GM23338 (cell line): ENCODE data around the gene ERBB4. TPM values are rescaled to one million over a fixed set of nuclear protein-coding genes. Genes with fewer than 3 reads are reported as not detected.

Experiments used
- ATAC-seq: fragments of 200-7000 bp; cut with Tn5 transposase; 3 replicates; pipeline ENCODE4 v1.9.1; 2020
- DNase-seq: peaks from one replicate; pipeline ENCODE4 v3.0.0-alpha.2; 2015; ENCODE audit warnings: low spot score
- H2AFZ ChIP-seq: fragments of 200-600 bp; sonication (generic); 2 replicates; pipeline ENCODE4 v1.8.0; 2016; ENCODE audit warnings: antibody characterized with exemption, mild to moderate bottlenecking, moderate library complexity
- H3F3A ChIP-seq: fragments of 200-600 bp; sonication (generic); replicated peaks from 2 replicates; pipeline ENCODE4 v1.8.0; 2017; ENCODE audit warnings: antibody characterized with exemption, mixed run types, low read depth
- H3K27ac ChIP-seq: fragments of 200-600 bp; sonication (generic); 2 replicates; pipeline ENCODE4 v1.6.1; 2016; ENCODE audit warnings: low read depth
- H3K27me3 ChIP-seq: fragments of 200-600 bp; sonication (generic); 2 replicates; pipeline ENCODE4 v1.8.0; 2016; ENCODE audit warnings: mild to moderate bottlenecking, mixed run types, moderate library complexity; ENCODE audit not compliant: insufficient read depth
- H3K36me3 ChIP-seq: fragments of 200-600 bp; sonication (generic); 2 replicates; pipeline ENCODE4 v1.8.0; 2016; ENCODE audit warnings: mild to moderate bottlenecking; ENCODE audit not compliant: insufficient read depth
- H3K4me1 ChIP-seq: fragments of 200-600 bp; sonication (generic); 2 replicates; pipeline ENCODE4 v1.8.0; 2016; ENCODE audit warnings: mild to moderate bottlenecking, moderate library complexity; ENCODE audit not compliant: insufficient read depth
- H3K4me2 ChIP-seq: fragments of 200-600 bp; sonication (generic); 2 replicates; pipeline ENCODE4 v1.7.1; 2017; ENCODE audit warnings: mixed run types
- H3K4me3 ChIP-seq: fragments of 200-600 bp; sonication (generic); 2 replicates; pipeline ENCODE4 v1.6.1; 2016; ENCODE audit warnings: mixed run types
- H3K79me2 ChIP-seq: fragments of 200-600 bp; sonication (generic); replicated peaks from 2 replicates; pipeline ENCODE4 v1.8.0; 2017; ENCODE audit warnings: mild to moderate bottlenecking; ENCODE audit not compliant: insufficient read depth
- H3K9me2 ChIP-seq: fragments of 200-600 bp; sonication (generic); 2 replicates; pipeline ENCODE4 v1.8.0; 2017; ENCODE audit not compliant: insufficient read depth
- H4K20me1 ChIP-seq: fragments of 200-600 bp; sonication (generic); replicated peaks from 2 replicates; pipeline ENCODE4 v1.8.0; 2017; ENCODE audit warnings: mild to moderate bottlenecking; ENCODE audit not compliant: insufficient read depth
- H3K27ac Mint-ChIP-seq: 2 replicates; pipeline ENCODE4 v1.8.0; 2020; ENCODE audit warnings: inconsistent platforms, mild to moderate bottlenecking, moderate library complexity, mixed read lengths
- H3K27me3 Mint-ChIP-seq: 3 replicates; pipeline ENCODE4 v1.8.0; 2022; ENCODE audit warnings: low read depth, mild to moderate bottlenecking, moderate library complexity, mixed read lengths, inconsistent platforms; ENCODE audit not compliant: insufficient read depth, poor library complexity
- H3K36me3 Mint-ChIP-seq: 3 replicates; pipeline ENCODE4 v1.8.0; 2021; ENCODE audit warnings: low read depth, mild to moderate bottlenecking, inconsistent platforms, moderate library complexity, mixed read lengths
- H3K4me1 Mint-ChIP-seq: 3 replicates; pipeline ENCODE4 v1.8.0; 2020; ENCODE audit warnings: mild to moderate bottlenecking, inconsistent platforms, mixed read lengths
- H3K4me3 Mint-ChIP-seq: 3 replicates; pipeline ENCODE4 v1.8.0; 2021; ENCODE audit warnings: moderate library complexity, mild to moderate bottlenecking, inconsistent platforms, mixed read lengths
- H3K9me3 Mint-ChIP-seq: 3 replicates; pipeline ENCODE4 v1.8.0; 2020; ENCODE audit warnings: moderate library complexity, mild to moderate bottlenecking, inconsistent platforms, mixed read lengths
- CREB1 ChIP-seq: fragments of 250-450 bp; sonication (Bioruptor Pico); IDR thresholded peaks from 2 replicates; pipeline ENCODE4 v1.5.0; 2020; ENCODE audit warnings: low read depth, mild to moderate bottlenecking, moderate library complexity
- ETS1 ChIP-seq: IDR thresholded peaks from 2 replicates; pipeline ENCODE4 v1.6.1; 2016; ENCODE audit warnings: antibody characterized with exemption
- EZH2 ChIP-seq: fragments of 200-600 bp; sonication (generic); IDR thresholded peaks from one replicate; pipeline ENCODE4 v1.8.0; 2017; ENCODE audit warnings: antibody characterized with exemption, mild to moderate bottlenecking, low read depth; ENCODE audit not compliant: unreplicated experiment
- EZH2phosphoT487 ChIP-seq: fragments of 200-600 bp; sonication (generic); IDR thresholded peaks from one replicate; pipeline ENCODE4 v1.8.1; 2018; ENCODE audit warnings: antibody characterized with exemption; ENCODE audit not compliant: unreplicated experiment
- JUNB ChIP-seq: IDR thresholded peaks from one replicate; pipeline ENCODE4 v1.6.1; 2016; ENCODE audit warnings: antibody characterized with exemption; ENCODE audit not compliant: unreplicated experiment
- NANOG ChIP-seq: IDR thresholded peaks from 2 replicates; pipeline ENCODE4 v1.6.1; 2016; ENCODE audit warnings: antibody characterized with exemption, borderline replicate concordance
- POLR2AphosphoS5 ChIP-seq: IDR thresholded peaks from 2 replicates; pipeline ENCODE4 v1.6.1; 2016; ENCODE audit warnings: antibody characterized with exemption, low read depth
- ZNF114 ChIP-seq: fragments of 250-450 bp; sonication (Bioruptor Pico); IDR thresholded peaks from 2 replicates; pipeline ENCODE4 v1.5.0; 2020; ENCODE audit warnings: mild to moderate bottlenecking, moderate library complexity
- ZNF331 ChIP-seq: fragments of 250-450 bp; sonication (Bioruptor Pico); IDR thresholded peaks from 2 replicates; pipeline ENCODE4 v1.5.0; 2020; ENCODE audit warnings: low read depth, mild to moderate bottlenecking, moderate library complexity
- ZNF462 ChIP-seq: fragments of 250-450 bp; sonication (Bioruptor Pico); IDR thresholded peaks from 2 replicates; pipeline ENCODE4 v1.5.0; 2020; ENCODE audit warnings: mild to moderate bottlenecking, moderate library complexity
- polyA plus RNA-seq: library from polyadenylated mRNA; unstranded; fragments of >200 nt; fragmentation: Nextera tagmentation; extraction: Ambion mirVana; gene quantifications from 2 replicates; pipeline ENCODE4 v1.2.1, GENCODE V29; 2016
- total RNA-seq: library from RNA; depleted of rRNA; stranded (reverse); fragments of >200 nt; shearing (Covaris generic); gene quantifications from 2 replicates; pipeline ENCODE4 v1.2.3, GENCODE V29; 2014
- TF ChIP-seq, protein P1 (sequence below), 2 experiments: fragments of 200-600 bp in 1 of 2; sonication (generic) in 1 of 2; conservative IDR thresholded peaks; 2 replicates each; pipeline versions ENCODE4 v1.5.1 to v1.6.1; 2016 to 2017; ENCODE audit warnings: antibody characterized with exemption in 2 of 2, low read depth in 2 of 2, mild to moderate bottlenecking in 2 of 2, moderate library complexity in 1 of 2
- TF ChIP-seq, protein P2 (sequence below): IDR thresholded peaks from one replicate; pipeline ENCODE4 v1.6.1; 2018; ENCODE audit warnings: antibody characterized with exemption; ENCODE audit not compliant: unreplicated experiment

The ERBB4 gene
- total and polyA plus RNA-seq, 2 experiments from 2014 or later: 0.73 to 1.1 TPM

- TF ChIP-seq ZNF331 (CRISPR knock-in tag) (no peak), CREB1 (CRISPR knock-in tag) (no peak), JUNB (no peak), EZH2phosphoT487 (no peak), ETS1 (no peak), ZNF462 (CRISPR knock-in tag) (no peak), NANOG (no peak), EZH2 (no peak), POLR2AphosphoS5 (no peak), ZNF114 (CRISPR knock-in tag) (no peak)
- TF ChIP-seq, protein P1, sequence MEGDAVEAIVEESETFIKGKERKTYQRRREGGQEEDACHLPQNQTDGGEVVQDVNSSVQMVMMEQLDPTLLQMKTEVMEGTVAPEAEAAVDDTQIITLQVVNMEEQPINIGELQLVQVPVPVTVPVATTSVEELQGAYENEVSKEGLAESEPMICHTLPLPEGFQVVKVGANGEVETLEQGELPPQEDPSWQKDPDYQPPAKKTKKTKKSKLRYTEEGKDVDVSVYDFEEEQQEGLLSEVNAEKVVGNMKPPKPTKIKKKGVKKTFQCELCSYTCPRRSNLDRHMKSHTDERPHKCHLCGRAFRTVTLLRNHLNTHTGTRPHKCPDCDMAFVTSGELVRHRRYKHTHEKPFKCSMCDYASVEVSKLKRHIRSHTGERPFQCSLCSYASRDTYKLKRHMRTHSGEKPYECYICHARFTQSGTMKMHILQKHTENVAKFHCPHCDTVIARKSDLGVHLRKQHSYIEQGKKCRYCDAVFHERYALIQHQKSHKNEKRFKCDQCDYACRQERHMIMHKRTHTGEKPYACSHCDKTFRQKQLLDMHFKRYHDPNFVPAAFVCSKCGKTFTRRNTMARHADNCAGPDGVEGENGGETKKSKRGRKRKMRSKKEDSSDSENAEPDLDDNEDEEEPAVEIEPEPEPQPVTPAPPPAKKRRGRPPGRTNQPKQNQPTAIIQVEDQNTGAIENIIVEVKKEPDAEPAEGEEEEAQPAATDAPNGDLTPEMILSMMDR (conservative IDR thresholded peaks at IDR 0.05; ENCODE audit: low read depth in 2 of 2): no peak
- TF ChIP-seq, protein P2, sequence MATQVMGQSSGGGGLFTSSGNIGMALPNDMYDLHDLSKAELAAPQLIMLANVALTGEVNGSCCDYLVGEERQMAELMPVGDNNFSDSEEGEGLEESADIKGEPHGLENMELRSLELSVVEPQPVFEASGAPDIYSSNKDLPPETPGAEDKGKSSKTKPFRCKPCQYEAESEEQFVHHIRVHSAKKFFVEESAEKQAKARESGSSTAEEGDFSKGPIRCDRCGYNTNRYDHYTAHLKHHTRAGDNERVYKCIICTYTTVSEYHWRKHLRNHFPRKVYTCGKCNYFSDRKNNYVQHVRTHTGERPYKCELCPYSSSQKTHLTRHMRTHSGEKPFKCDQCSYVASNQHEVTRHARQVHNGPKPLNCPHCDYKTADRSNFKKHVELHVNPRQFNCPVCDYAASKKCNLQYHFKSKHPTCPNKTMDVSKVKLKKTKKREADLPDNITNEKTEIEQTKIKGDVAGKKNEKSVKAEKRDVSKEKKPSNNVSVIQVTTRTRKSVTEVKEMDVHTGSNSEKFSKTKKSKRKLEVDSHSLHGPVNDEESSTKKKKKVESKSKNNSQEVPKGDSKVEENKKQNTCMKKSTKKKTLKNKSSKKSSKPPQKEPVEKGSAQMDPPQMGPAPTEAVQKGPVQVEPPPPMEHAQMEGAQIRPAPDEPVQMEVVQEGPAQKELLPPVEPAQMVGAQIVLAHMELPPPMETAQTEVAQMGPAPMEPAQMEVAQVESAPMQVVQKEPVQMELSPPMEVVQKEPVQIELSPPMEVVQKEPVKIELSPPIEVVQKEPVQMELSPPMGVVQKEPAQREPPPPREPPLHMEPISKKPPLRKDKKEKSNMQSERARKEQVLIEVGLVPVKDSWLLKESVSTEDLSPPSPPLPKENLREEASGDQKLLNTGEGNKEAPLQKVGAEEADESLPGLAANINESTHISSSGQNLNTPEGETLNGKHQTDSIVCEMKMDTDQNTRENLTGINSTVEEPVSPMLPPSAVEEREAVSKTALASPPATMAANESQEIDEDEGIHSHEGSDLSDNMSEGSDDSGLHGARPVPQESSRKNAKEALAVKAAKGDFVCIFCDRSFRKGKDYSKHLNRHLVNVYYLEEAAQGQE: no peak
- no peak for ATAC-seq
Measured at GRCh38 chr2:211900000-211900399, 638.6 kb downstream of the ERBB4 start.

More at GRCh38 chr2:211900000-211900399, 638.6 kb downstream of the ERBB4 start:
- Histone ChIP-seq H3K4me3 (no peak overlapping the region), H3K27me3 (no peaks in the 10 kb centered on the region), H3K27ac (no peak overlapping the region), H3K4me1 (no peaks in the 10 kb centered on the region), H3F3A (no peaks in the 10 kb centered on the region), H2AFZ (no peak overlapping the region), H3K79me2 (no peaks in the 10 kb centered on the region), H3K9me2 (no peaks in the 10 kb centered on the region), H4K20me1 (no peaks in the 10 kb centered on the region), H3K4me2 (no peak overlapping the region), H3K36me3 (no peaks in the 10 kb centered on the region)
- Mint-ChIP-seq H3K9me3 (no peaks in the 10 kb centered on the region; the same call in 2 of the 3 replicates), H3K4me3 (no peak overlapping the region), H3K27ac (no peak overlapping the region), H3K36me3 (no peaks in the 10 kb centered on the region), H3K4me1 (no peaks in the 10 kb centered on the region), H3K27me3 (no peaks in the 10 kb centered on the region)
- no peak for DNase-seq
